Dedifferentiated amniotic fluid mesenchymal stem cell (primary cell): ENCODE data around the gene SLCO1C1.

Experiments used
- DNase-seq: peaks from one replicate; pipeline ENCODE4 v3.0.0-alpha.2; 2016; ENCODE audit errors: extremely low spot score

Gene SLCO1C1

DNA sequence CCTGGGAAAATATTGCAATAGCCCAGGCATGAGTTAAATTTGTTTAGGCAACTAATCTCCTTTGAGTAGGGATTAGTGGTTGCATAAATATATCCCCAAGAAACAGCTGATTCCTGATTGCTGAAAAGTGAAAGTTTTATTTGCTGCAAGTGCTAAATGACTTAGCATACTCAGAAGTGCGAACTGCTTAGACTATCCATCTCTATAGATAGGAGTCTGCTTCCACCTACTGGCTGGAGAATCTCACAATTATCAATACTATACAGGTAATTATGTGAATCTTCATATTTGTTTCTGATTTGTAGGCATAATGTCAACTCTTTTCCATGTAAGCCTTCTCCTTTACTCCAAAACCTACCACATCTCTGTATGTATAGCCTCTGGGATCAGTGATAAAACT, 103.4 kb downstream of the SLCO1C1 start:
- peak; percentile 32 for DNase-seq

GRCh38 chr12:20800160-20800559, 105.0 kb downstream of the SLCO1C1 start:
- DNase-seq: no peak

GRCh38 chr12:20801035-20801434, 105.9 kb downstream of the SLCO1C1 start:
- DNase-seq: no peak
